Stomach (tissue), 4 donors: Measurements from ENCODE around the gene TEX2.

Experiments used
- POLR2A ChIP-seq, 4 donors: fragments of 450-650 bp; IDR thresholded peaks; one replicate each; pipeline ENCODE4 v1.6.1; 2016; ENCODE audit warnings: antibody characterized with exemption in 4 of 4, control low read depth in 2 of 4, mild to moderate bottlenecking in 1 of 4, moderate library complexity in 1 of 4
- TF ChIP-seq, protein P1 (sequence below), 7 experiments: fragments of 450-650 bp in 4 of 7; fragments of 200-600 bp in 3 of 7; sonication (generic) in 3 of 7; IDR thresholded peaks; one replicate each; pipeline ENCODE4 v1.5.1; 2016 to 2019; ENCODE audit warnings: antibody characterized with exemption in 7 of 7, control low read depth in 2 of 7, mild to moderate bottlenecking in 1 of 7

GRCh38 chr17:64209983-64210382 is 53.1 kb downstream of the TEX2 start:
- TF ChIP-seq, protein P1, sequence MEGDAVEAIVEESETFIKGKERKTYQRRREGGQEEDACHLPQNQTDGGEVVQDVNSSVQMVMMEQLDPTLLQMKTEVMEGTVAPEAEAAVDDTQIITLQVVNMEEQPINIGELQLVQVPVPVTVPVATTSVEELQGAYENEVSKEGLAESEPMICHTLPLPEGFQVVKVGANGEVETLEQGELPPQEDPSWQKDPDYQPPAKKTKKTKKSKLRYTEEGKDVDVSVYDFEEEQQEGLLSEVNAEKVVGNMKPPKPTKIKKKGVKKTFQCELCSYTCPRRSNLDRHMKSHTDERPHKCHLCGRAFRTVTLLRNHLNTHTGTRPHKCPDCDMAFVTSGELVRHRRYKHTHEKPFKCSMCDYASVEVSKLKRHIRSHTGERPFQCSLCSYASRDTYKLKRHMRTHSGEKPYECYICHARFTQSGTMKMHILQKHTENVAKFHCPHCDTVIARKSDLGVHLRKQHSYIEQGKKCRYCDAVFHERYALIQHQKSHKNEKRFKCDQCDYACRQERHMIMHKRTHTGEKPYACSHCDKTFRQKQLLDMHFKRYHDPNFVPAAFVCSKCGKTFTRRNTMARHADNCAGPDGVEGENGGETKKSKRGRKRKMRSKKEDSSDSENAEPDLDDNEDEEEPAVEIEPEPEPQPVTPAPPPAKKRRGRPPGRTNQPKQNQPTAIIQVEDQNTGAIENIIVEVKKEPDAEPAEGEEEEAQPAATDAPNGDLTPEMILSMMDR (IDR thresholded peaks at IDR 0.05), result no peak
- TF ChIP-seq POLR2A (IDR thresholded peaks at IDR 0.05), result no peak
